ENCODE results near the gene KIF11. TPM values are rescaled to one million over a fixed set of nuclear protein-coding genes. Genes with fewer than 3 reads are reported as not detected.

The KIF11 gene
- total and polyA plus RNA-seq, 2 of the 13 experiments (the other 11 are each of a cell fraction or from before 2014, with no cell fraction given): 8.7 to 38.4 TPM

DNA sequence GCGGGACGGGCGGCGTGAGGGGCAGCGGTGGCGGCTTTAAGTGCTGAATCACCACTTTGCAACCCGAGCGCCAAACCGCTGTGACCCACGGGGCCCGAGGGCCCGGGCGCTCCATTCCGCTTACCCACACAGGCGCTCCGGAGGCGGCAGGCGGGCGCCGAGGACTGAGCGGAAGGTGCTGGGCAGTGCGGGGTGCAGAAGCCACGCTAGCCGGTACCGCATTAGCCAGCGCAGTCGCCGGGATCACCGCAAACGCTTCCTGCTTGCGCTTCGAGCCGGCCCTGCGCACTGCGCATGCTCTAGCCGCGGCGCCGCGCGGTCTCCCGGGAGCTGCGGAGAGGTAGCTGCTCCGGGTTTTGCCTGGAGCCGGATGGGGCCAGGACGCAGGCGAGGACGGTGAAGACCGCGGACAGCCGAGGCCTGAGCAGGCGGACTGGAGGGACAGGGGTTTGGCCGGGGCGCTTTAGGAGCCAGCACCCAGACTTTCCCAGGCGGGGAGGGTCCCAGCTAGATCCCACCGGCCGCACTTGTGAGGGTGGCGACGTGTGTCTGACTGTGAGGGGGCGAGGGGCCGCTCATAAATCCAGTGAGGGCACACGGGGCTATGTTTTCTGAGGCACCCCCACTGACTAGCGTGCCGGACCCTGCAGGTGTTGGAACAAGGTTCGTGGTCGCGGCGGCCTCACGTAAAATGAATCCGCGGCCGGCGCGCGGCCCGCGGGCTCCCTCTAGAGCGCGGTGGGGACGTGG lies 19.0 kb upstream of the KIF11 start, which contains the start of gene IDE (continued):
- peak; percentile 64; the same call in 1 of the 2 replicates for TF ChIP-seq ZSCAN20 (CRISPR knock-in tag; IDR thresholded peaks at IDR 0.05; ENCODE audit: borderline replicate concordance)
- TF ChIP-seq HOXA9 (CRISPR knock-in tag; IDR thresholded peaks at IDR 0.05; ENCODE audit: borderline replicate concordance): no peak; the same call in none of the 2 replicates
- no peak for TF ChIP-seq RAD51 (IDR thresholded peaks at IDR 0.05; ENCODE audit: borderline replicate concordance)
- TF ChIP-seq JUND (CRISPR knock-in tag; IDR thresholded peaks at IDR 0.05): 0 out of 2 replicates have a peak, but pooled peaks have one; percentile 14
- TF ChIP-seq ZNF781 (CRISPR knock-in tag; IDR thresholded peaks at IDR 0.05; ENCODE audit: borderline replicate concordance, not compliant biosample characterization): no peak
- no peak for TF ChIP-seq ZBTB8A (CRISPR knock-in tag; IDR thresholded peaks at IDR 0.05; ENCODE audit: borderline replicate concordance, low read depth)
- peak; percentile 79 for TF ChIP-seq STAG1 (CRISPR knock-in tag; IDR thresholded peaks at IDR 0.05)
- TF ChIP-seq ATF1 (CRISPR knock-in tag; IDR thresholded peaks at IDR 0.05): no peak
- 0 out of 2 replicates have a peak, but pooled peaks have one; percentile 7 for TF ChIP-seq ZNF253 (CRISPR knock-in tag; IDR thresholded peaks at IDR 0.05; ENCODE audit: borderline replicate concordance)
- TF ChIP-seq, protein P1, sequence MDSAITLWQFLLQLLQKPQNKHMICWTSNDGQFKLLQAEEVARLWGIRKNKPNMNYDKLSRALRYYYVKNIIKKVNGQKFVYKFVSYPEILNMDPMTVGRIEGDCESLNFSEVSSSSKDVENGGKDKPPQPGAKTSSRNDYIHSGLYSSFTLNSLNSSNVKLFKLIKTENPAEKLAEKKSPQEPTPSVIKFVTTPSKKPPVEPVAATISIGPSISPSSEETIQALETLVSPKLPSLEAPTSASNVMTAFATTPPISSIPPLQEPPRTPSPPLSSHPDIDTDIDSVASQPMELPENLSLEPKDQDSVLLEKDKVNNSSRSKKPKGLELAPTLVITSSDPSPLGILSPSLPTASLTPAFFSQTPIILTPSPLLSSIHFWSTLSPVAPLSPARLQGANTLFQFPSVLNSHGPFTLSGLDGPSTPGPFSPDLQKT (CRISPR knock-in tag; IDR thresholded peaks at IDR 0.05; ENCODE audit: borderline replicate concordance): no peak
- TF ChIP-seq ZSCAN9 (CRISPR knock-in tag; IDR thresholded peaks at IDR 0.05; ENCODE audit: borderline replicate concordance): 0 out of 2 replicates have a peak, but pooled peaks have one; percentile 15
- TF ChIP-seq, protein P2, sequence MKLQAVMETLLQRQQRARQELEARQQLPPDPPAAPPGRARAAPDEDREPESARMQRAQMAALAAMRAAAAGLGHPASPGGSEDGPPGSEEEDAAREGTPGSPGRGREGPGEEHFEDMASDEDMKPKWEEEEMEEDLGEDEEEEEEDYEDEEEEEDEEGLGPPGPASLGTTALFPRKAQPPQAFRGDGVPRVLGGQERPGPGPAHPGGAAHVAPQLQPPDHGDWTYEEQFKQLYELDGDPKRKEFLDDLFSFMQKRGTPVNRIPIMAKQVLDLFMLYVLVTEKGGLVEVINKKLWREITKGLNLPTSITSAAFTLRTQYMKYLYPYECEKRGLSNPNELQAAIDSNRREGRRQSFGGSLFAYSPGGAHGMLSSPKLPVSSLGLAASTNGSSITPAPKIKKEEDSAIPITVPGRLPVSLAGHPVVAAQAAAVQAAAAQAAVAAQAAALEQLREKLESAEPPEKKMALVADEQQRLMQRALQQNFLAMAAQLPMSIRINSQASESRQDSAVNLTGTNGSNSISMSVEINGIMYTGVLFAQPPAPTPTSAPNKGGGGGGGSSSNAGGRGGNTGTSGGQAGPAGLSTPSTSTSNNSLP (IDR thresholded peaks at IDR 0.05; ENCODE audit: low read depth, low read length): 0 out of 2 replicates have a peak, but pooled peaks have one; percentile 11
- TF ChIP-seq ZNF766 (CRISPR knock-in tag; IDR thresholded peaks at IDR 0.05; ENCODE audit: borderline replicate concordance): no peak
- peak; percentile 32; the same call in 1 of the 2 replicates for TF ChIP-seq ZC3H13 (CRISPR knock-in tag; IDR thresholded peaks at IDR 0.05)
- TF ChIP-seq HCFC1 (IDR thresholded peaks at IDR 0.05; ENCODE audit: low read depth, low read length): no peak; the same call in 1 of the 2 replicates
- peak; percentile 9 for TF ChIP-seq XRCC5 (optimal IDR thresholded peaks at IDR 0.05; ENCODE audit: low read length)
- TF ChIP-seq TBL1XR1 (IDR thresholded peaks at IDR 0.05; ENCODE audit: borderline replicate concordance, low read length, partially characterized antibody): peak; percentile 35
- no peak for TF ChIP-seq ZKSCAN1 (IDR thresholded peaks at IDR 0.05; ENCODE audit: low read length)
- peak; percentile 81 for TF ChIP-seq ZNF441 (CRISPR knock-in tag; IDR thresholded peaks at IDR 0.05; ENCODE audit: borderline replicate concordance)
- TF ChIP-seq ZNF589 (CRISPR knock-in tag; conservative IDR thresholded peaks at IDR 0.05): 0 out of 2 replicates have a peak, but pooled peaks have one; percentile 53
- peak; percentile 71 for TF ChIP-seq ETV5 (CRISPR knock-in tag; IDR thresholded peaks at IDR 0.05; ENCODE audit: borderline replicate concordance)
- TF ChIP-seq, protein P3, sequence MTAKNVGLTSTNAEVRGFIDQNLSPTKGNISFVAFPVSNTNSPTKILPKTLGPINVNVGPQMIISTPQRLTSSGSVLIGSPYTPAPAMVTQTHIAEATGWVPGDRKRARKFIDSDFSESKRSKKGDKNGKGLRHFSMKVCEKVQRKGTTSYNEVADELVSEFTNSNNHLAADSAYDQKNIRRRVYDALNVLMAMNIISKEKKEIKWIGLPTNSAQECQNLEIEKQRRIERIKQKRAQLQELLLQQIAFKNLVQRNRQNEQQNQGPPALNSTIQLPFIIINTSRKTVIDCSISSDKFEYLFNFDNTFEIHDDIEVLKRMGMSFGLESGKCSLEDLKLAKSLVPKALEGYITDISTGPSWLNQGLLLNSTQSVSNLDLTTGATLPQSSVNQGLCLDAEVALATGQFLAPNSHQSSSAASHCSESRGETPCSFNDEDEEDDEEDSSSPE (CRISPR knock-in tag; IDR thresholded peaks at IDR 0.05): peak; percentile 81
- TF ChIP-seq ISL2 (CRISPR knock-in tag; IDR thresholded peaks at IDR 0.05): no peak; the same call in 1 of the 2 replicates
- TF ChIP-seq, protein P4, sequence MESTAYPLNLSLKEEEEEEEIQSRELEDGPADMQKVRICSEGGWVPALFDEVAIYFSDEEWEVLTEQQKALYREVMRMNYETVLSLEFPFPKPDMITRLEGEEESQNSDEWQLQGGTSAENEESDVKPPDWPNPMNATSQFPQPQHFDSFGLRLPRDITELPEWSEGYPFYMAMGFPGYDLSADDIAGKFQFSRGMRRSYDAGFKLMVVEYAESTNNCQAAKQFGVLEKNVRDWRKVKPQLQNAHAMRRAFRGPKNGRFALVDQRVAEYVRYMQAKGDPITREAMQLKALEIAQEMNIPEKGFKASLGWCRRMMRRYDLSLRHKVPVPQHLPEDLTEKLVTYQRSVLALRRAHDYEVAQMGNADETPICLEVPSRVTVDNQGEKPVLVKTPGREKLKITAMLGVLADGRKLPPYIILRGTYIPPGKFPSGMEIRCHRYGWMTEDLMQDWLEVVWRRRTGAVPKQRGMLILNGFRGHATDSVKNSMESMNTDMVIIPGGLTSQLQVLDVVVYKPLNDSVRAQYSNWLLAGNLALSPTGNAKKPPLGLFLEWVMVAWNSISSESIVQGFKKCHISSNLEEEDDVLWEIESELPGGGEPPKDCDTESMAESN (CRISPR knock-in tag; conservative IDR thresholded peaks at IDR 0.05): peak; percentile 80
- no peak for TF ChIP-seq RFXANK (CRISPR knock-in tag; IDR thresholded peaks at IDR 0.05)

Data from HepG2 (cell line).